Measurements from ENCODE around the gene PCDHGA7. TPM values are rescaled to one million over a fixed set of nuclear protein-coding genes. Genes with fewer than 3 reads are reported as not detected.
"Not testable (repeated sequence)": the region's sequence is repeated elsewhere in the genome, so short reads cannot be mapped to it uniquely, and the experiment has no call there.

Gene PCDHGA7
- total and polyA plus RNA-seq, 12 donors: 0.37 to 5.0 (median 1.6) TPM

GRCh38 chr5:141427783-141428426 lies 45.4 kb downstream of the PCDHGA7 start:
- H3K36me3 ChIP-seq (replicated peaks in 1 of 2): no peaks in the 10 kb centered on the region
- TF ChIP-seq POLR2A (IDR thresholded peaks at IDR 0.05) (no peak), CTCF (IDR thresholded peaks at IDR 0.05) (no peak)
- no peak overlapping the region for H3K27ac ChIP-seq
- WGBS, 4 donors: 37 to 44% (median 39%) methylated on average over 14 to 53 of the region's 53 CpGs
- no peak for DNase-seq
- no peak overlapping the region for H3K4me3 ChIP-seq
- H3K4me1 ChIP-seq (replicated peaks in 1 of 2): peaks cover 0 to 7% of the 10 kb centered on the region in 2 donors
- no peaks in the 10 kb centered on the region for H3K27me3 ChIP-seq
- peaks cover 3 to 79% (median 18%) of the 10 kb centered on the region in 3 donors for H3K9me3 ChIP-seq (replicated peaks in 1 of 3)
- intact Hi-C loops (cut with DNase I): loop anchor here in 1 of 2 donors (10.0 kb wide), 1 partner anchor 97 kb away; no protein-coding TSS in a partner anchor

- Histone ChIP-seq H3K36me3 (replicated peaks in 1 of 2) (no peaks in the 10 kb centered on the region), H3K4me3 (peak within 1 kb of the TSS in 2 of 4 donors; percentile 9 to 14), H3K9me3 (replicated peaks in 1 of 3) (peaks cover 2 to 56% (median 3%) of the 10 kb centered on the region in 3 donors), H3K4me1 (replicated peaks in 1 of 2) (peaks cover 0 to 7% of the 10 kb centered on the region in 2 donors), H3K27ac (peak within 1 kb of the TSS in 3 of 5 donors; percentile 24 to 81 (median 42)), H3K27me3 (no peaks in the 10 kb centered on the region)
- intact Hi-C loops (cut with DNase I): no loop called here
- WGBS, 4 donors: 8 to 17% (median 12%) methylated on average over 32 to 33 of the region's 33 CpGs
- TF ChIP-seq CTCF (IDR thresholded peaks at IDR 0.05) (peak; percentile 39 to 78 (median 65)), POLR2A (IDR thresholded peaks at IDR 0.05) (peak in 1 of 2 donors; percentile 37)
- peak; percentile 58 to 89 (median 76) for DNase-seq
Observed at GRCh38 chr5:141430332-141431113, 48.0 kb downstream of the PCDHGA7 start, which contains the start of gene PCDHGA12. PCDHGA12 (plus strand) TSS chr5:141430507; CDS start chr5:141430760, 253 bp downstream.

GRCh38 chr5:141431286-141431685 lies 48.7 kb downstream of the PCDHGA7 start:
- peaks cover 3 to 48% (median 4%) of the 10 kb centered on the region in 3 donors for H3K9me3 ChIP-seq (replicated peaks in 1 of 3)
- peak overlapping the region in 2 of 4 donors; percentile 9 to 14 for H3K4me3 ChIP-seq
- intact Hi-C loops (cut with DNase I): no loop called here
- 10 to 19% (median 14%) methylated on average over 10 to 37 of the region's 37 CpGs for WGBS, 4 donors
- H3K27ac ChIP-seq: peak overlapping the region in 2 of 5 donors; percentile 7 to 81
- peak in 3 of 7 donors; percentile 25 to 46 (median 38) for DNase-seq
- H3K4me1 ChIP-seq (replicated peaks in 1 of 2): peaks cover 0 to 7% of the 10 kb centered on the region in 2 donors
- H3K36me3 ChIP-seq (replicated peaks in 1 of 2): no peaks in the 10 kb centered on the region
- peak in 1 of 2 donors; percentile 43 for TF ChIP-seq POLR2A (IDR thresholded peaks at IDR 0.05)
- TF ChIP-seq CTCF (IDR thresholded peaks at IDR 0.05): no peak
- no peaks in the 10 kb centered on the region for H3K27me3 ChIP-seq

GRCh38 chr5:141432308-141432707 lies 49.8 kb downstream of the PCDHGA7 start:
- DNase-seq; H3K27ac ChIP-seq; H3K27me3 ChIP-seq; H3K36me3 ChIP-seq (replicated peaks in 1 of 2); H3K4me1 ChIP-seq (replicated peaks in 1 of 2); intact Hi-C loops (cut with DNase I): not testable (repeated sequence)
- 27 to 90% (median 28%) methylated on average over 2 to 38 of the region's 38 CpGs; no CpG with 5 or more reads in 1 of the 4 donors for WGBS, 4 donors
- peaks cover 3 to 38% (median 4%) of the 10 kb centered on the region in 3 donors for H3K9me3 ChIP-seq (replicated peaks in 1 of 3)
- H3K4me3 ChIP-seq: peak overlapping the region in 1 of 4 donors; percentile 14

GRCh38 chr5:141432726-141433125 lies 50.2 kb downstream of the PCDHGA7 start:
- DNase-seq; H3K27me3 ChIP-seq; H3K4me3 ChIP-seq; intact Hi-C loops (cut with DNase I); H3K36me3 ChIP-seq (replicated peaks in 1 of 2); H3K27ac ChIP-seq; H3K4me1 ChIP-seq (replicated peaks in 1 of 2): not testable (repeated sequence)
- peaks cover 3 to 34% (median 4%) of the 10 kb centered on the region in 3 donors for H3K9me3 ChIP-seq (replicated peaks in 1 of 3)
- 26 to 34% (median 30%) methylated on average over 7 to 29 of the region's 29 CpGs for WGBS, 4 donors
